GM12878 (cell line): ENCODE data around the gene SMIM43. TPM values are rescaled to one million over a fixed set of nuclear protein-coding genes. Genes with fewer than 3 reads are reported as not detected.

ENCODE experiments used
- ATAC-seq: fragments of 200-7000 bp; cut with Tn5 transposase; 3 replicates; pipeline ENCODE4 v1.9.1; 2020; ENCODE audit warnings: mild to moderate bottlenecking, moderate library complexity
- BruUV-seq: library from RNA; stranded (reverse); fragments of 400-500 nt; replicated peaks from 2 replicates; lab custom pipeline; 2021; lab: Mats Ljungman, UMichigan
- CTCF ChIA-PET: fragments of 300-600 bp; sonication (Branson Sonifier 250); formaldehyde crosslinking; extraction: SDS; loops from one replicate; lab custom pipeline; 2021; ENCODE audit warnings: inconsistent platforms; lab: Yijun Ruan, JAX
- POLR2A ChIA-PET: fragments of 350-600 bp; formaldehyde crosslinking; extraction: SDS; loops from one replicate; lab custom pipeline; 2021; ENCODE audit warnings: inconsistent platforms; lab: Charles Lee
- RAD21 ChIA-PET: fragments of 300-600 bp; sonication (Branson Sonifier 250); formaldehyde crosslinking; loops from one replicate; lab custom pipeline; 2023; ENCODE audit warnings: antibody characterized with exemption; ENCODE audit not compliant: unreplicated experiment; lab: Charles Lee
- SMC1A ChIA-PET: fragments of 300-600 bp; sonication (Branson Sonifier 250); formaldehyde crosslinking; loops from one replicate; lab custom pipeline; 2023; ENCODE audit not compliant: unreplicated experiment, uncharacterized antibody; lab: Charles Lee
- DNase-seq: peaks from one replicate; pipeline ENCODE4 v3.0.0-alpha.2; 2011; ENCODE audit warnings: low read depth, low spot score
- FAIRE-seq: peaks from 3 replicates; lab custom pipeline; 2011; peaks lifted over from hg19 to GRCh38; lab: Jason Lieb, UNC
- H2AFZ ChIP-seq: 2 replicates; pipeline ENCODE4 v1.6.0; 2011; ENCODE audit warnings: low read depth, low read length, control low read depth; ENCODE audit not compliant: control insufficient read depth
- H3K27ac ChIP-seq: 2 replicates; pipeline ENCODE4 v1.5.1; 2011; ENCODE audit warnings: control low read depth; ENCODE audit not compliant: control insufficient read depth, insufficient read depth
- H3K27me3 ChIP-seq, 2 experiments: replicated peaks in 1 of 2; 2 replicates each; pipeline versions ENCODE4 v1.6.0 to v1.6.1; 2011; ENCODE audit warnings: low read length in 1 of 2; ENCODE audit not compliant: control insufficient read depth in 2 of 2, insufficient read depth in 2 of 2
- H3K36me3 ChIP-seq, 2 experiments: 2 replicates each; pipeline ENCODE4 v1.5.1; 2011; ENCODE audit warnings: low read length in 1 of 2; ENCODE audit not compliant: control insufficient read depth in 2 of 2, insufficient read depth in 2 of 2
- H3K4me1 ChIP-seq: 2 replicates; pipeline ENCODE4 v1.6.1; 2011; ENCODE audit warnings: mild to moderate bottlenecking, low read length, moderate library complexity, mixed read lengths; ENCODE audit not compliant: control insufficient read depth, insufficient read depth
- H3K4me2 ChIP-seq: 2 replicates; pipeline ENCODE4 v1.6.0; 2011; ENCODE audit warnings: control low read depth; ENCODE audit not compliant: control insufficient read depth, insufficient read depth
- H3K4me3 ChIP-seq: fragments of 200-600 bp; sonication (generic); 2 replicates; pipeline ENCODE4 v1.5.1; 2016
- H3K79me2 ChIP-seq: 2 replicates; pipeline ENCODE4 v1.6.0; 2011; ENCODE audit warnings: low read length; ENCODE audit not compliant: control insufficient read depth, insufficient read depth
- H3K9ac ChIP-seq: 2 replicates; pipeline ENCODE4 v1.8.0; 2011; ENCODE audit warnings: low read length, control low read depth, mixed read lengths; ENCODE audit not compliant: control insufficient read depth, insufficient read depth
- H3K9me3 ChIP-seq: replicated peaks from 3 replicates; pipeline ENCODE4 v1.5.1; 2011; ENCODE audit warnings: mild to moderate bottlenecking, low read length; ENCODE audit not compliant: control insufficient read depth, insufficient read depth
- H4K20me1 ChIP-seq: 2 replicates; pipeline ENCODE4 v1.6.0; 2011; ENCODE audit not compliant: control insufficient read depth, insufficient read depth
- CBFB ChIP-seq: IDR thresholded peaks from 2 replicates; pipeline ENCODE4 v1.6.1; 2016; ENCODE audit warnings: antibody characterized with exemption, low read depth
- EGR1 ChIP-seq, 2 experiments: IDR thresholded peaks; 1 replicate in 1 of 2; 2 replicates in 1 of 2; pipeline ENCODE4 v1.6.1; 2011 to 2012; ENCODE audit warnings: low read depth in 2 of 2, low read length in 2 of 2, borderline replicate concordance in 1 of 2, mild to moderate bottlenecking in 1 of 2, moderate library complexity in 1 of 2
- GATAD2B ChIP-seq: fragments of 450-650 bp; conservative IDR thresholded peaks from 2 replicates; pipeline ENCODE4 v1.6.1; 2017; ENCODE audit warnings: low read depth, mild to moderate bottlenecking, moderate library complexity
- HDGF ChIP-seq: fragments of 450-650 bp; IDR thresholded peaks from 2 replicates; pipeline ENCODE4 v1.6.1; 2016; ENCODE audit warnings: antibody characterized with exemption
- IRF4 ChIP-seq: IDR thresholded peaks from 2 replicates; pipeline ENCODE4 v1.6.1; 2011; ENCODE audit warnings: low read depth, low read length
- JUNB ChIP-seq: IDR thresholded peaks from 2 replicates; pipeline ENCODE4 v1.6.1; 2016; ENCODE audit warnings: antibody characterized with exemption, mild to moderate bottlenecking
- MYB ChIP-seq: fragments of 150-350 bp; IDR thresholded peaks from 2 replicates; pipeline ENCODE4 v1.6.1; 2014; ENCODE audit warnings: mild to moderate bottlenecking, low read depth, low read length, borderline replicate concordance
- PAX5 ChIP-seq: IDR thresholded peaks from 2 replicates; pipeline ENCODE4 v1.6.1; 2011; ENCODE audit warnings: low read depth, low read length, borderline replicate concordance
- PML ChIP-seq: IDR thresholded peaks from 2 replicates; pipeline ENCODE4 v1.6.1; 2012; ENCODE audit warnings: low read length, inconsistent platforms
- POLR2AphosphoS5 ChIP-seq: IDR thresholded peaks from 2 replicates; pipeline ENCODE4 v1.6.1; 2011; ENCODE audit warnings: mild to moderate bottlenecking, low read length, inconsistent platforms
- RAD21 ChIP-seq: IDR thresholded peaks from 2 replicates; pipeline ENCODE4 v1.6.1; 2011; ENCODE audit warnings: mild to moderate bottlenecking, low read depth, low read length, moderate library complexity; ENCODE audit not compliant: insufficient read depth
- RFX5 ChIP-seq: IDR thresholded peaks from 2 replicates; pipeline ENCODE4 v1.6.1; 2011; ENCODE audit warnings: low read depth, low read length, improper control_type of control experiment
- RUNX3 ChIP-seq: IDR thresholded peaks from 2 replicates; pipeline ENCODE4 v1.6.1; 2012; ENCODE audit warnings: low read length, inconsistent platforms
- SMARCA5 ChIP-seq: fragments of 450-650 bp; IDR thresholded peaks from 2 replicates; pipeline ENCODE4 v1.6.1; 2017; ENCODE audit warnings: mild to moderate bottlenecking
- SMC3 ChIP-seq: IDR thresholded peaks from 2 replicates; pipeline ENCODE4 v1.6.1; 2011; ENCODE audit warnings: low read length, improper control_type of control experiment, borderline replicate concordance
- WRNIP1 ChIP-seq: IDR thresholded peaks from 2 replicates; pipeline ENCODE4 v1.6.1; 2011; ENCODE audit warnings: low read depth, low read length, improper control_type of control experiment, borderline replicate concordance
- YY1 ChIP-seq: IDR thresholded peaks from 2 replicates; pipeline ENCODE4 v1.6.1; 2011; ENCODE audit warnings: low read depth, mild to moderate bottlenecking, low read length
- WGBS: methylation state at CpG from one replicate; pipeline ENCODE4 v1.1.6; 2016; ENCODE audit warnings: low lambda C conversion rate; ENCODE audit not compliant: insufficient replicate concordance, insufficient coverage; ENCODE audit errors: missing lambda C conversion rate; 5-methylcytosine and 5-hydroxymethylcytosine counted together
- in situ Hi-C: fragments of 300-500 bp; cut with MboI; formaldehyde crosslinking; loops from 9 replicates; pipeline ENCODE4 v1.14.3; 2018; ENCODE audit warnings: mixed read lengths
- intact Hi-C: fragments of 100-400 bp; cut with micrococcal nuclease; formaldehyde crosslinking; loops from one replicate; pipeline ENCODE4 v1.14.2; 2022; ENCODE audit not compliant: unreplicated experiment
- polyA plus RNA-seq, 11 experiments: library from polyadenylated mRNA; depleted of rRNA in 4 of 11; unstranded in 6 of 11; stranded (reverse) in 5 of 11; fragments of >200 nt; fragmentation: Nextera tagmentation in 4 of 11; fragmentation: Illumina TruSeq in 1 of 11; extraction: Ambion mirVana in 4 of 11; extraction: Trizol in 1 of 11; gene quantifications; 1 replicate in 1 of 11; 2 replicates in 10 of 11; pipeline versions ENCODE4 v1.2.1 to v1.2.3, GENCODE V29; 2011 to 2016; ENCODE audit warnings: inconsistent platforms in 2 of 11, missing spikeins in 2 of 11, low read depth in 1 of 11
- total RNA-seq, 4 experiments: library from RNA; depleted of rRNA in 3 of 4; stranded (reverse); fragments of >200 nt in 3 of 4; fragmentation: Illumina TruSeq in 1 of 4; extraction: Trizol in 1 of 4; gene quantifications; 2 replicates each; pipeline versions ENCODE4 v1.2.1 to v1.2.3, GENCODE V29; 2013 to 2021
- TF ChIP-seq, protein P1 (sequence below): IDR thresholded peaks from 2 replicates; pipeline ENCODE4 v1.6.1; 2011; ENCODE audit warnings: low read depth, mild to moderate bottlenecking, low read length, moderate library complexity, borderline replicate concordance; ENCODE audit errors: extremely low read depth

The SMIM43 gene
- total and polyA plus RNA-seq, 10 of the 15 experiments (the other 5 are each of a cell fraction or from before 2014, with no cell fraction given): 0.12 TPM; not detected in 9

DNA sequence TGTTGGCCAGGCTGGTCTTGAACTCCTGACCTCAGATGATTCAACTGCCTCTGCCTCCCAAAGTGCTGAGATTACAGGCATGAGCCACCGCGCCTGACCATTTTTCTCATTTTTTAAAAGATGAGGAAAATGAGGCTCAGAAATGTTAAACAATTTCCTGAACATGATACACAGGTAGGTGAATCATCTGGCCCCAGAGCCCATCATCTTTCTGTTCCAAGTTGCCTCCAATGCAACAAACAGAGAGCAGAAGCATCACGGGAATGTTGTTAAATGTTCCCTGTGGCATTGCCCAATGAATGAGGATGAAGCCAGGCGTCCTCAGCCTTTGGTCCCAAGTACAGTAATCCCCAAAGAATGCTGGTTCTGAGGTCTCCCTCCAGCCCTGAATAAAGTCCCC is 36.9 kb downstream of the SMIM43 start:
- H3K36me3 ChIP-seq: no peaks in the 10 kb centered on the region
- ChIA-PET RAD21 (interaction anchor here (0.9 to 1.4 kb wide), 3 partner anchors 9 to 265 kb away, joined by 3 to 4 read pairs (median 3); no protein-coding TSS in a partner anchor), CTCF (interaction anchor here (1.1 to 1.9 kb wide), 5 partner anchors 19 to 266 kb away, joined by 3 to 6 read pairs (median 4); no protein-coding TSS in a partner anchor), SMC1A (interaction anchor here (0.8 to 1.4 kb wide), 5 partner anchors 39 to 97 kb away, joined by 3 to 4 read pairs (median 3); no protein-coding TSS in a partner anchor), POLR2A (no interaction called here)
- no peak overlapping the region for H2AFZ ChIP-seq
- H3K4me2 ChIP-seq: no peak overlapping the region
- H3K4me1 ChIP-seq: peaks cover 11% of the 10 kb centered on the region
- no peak overlapping the region for H3K9ac ChIP-seq
- no peaks in the 10 kb centered on the region; a peak in 2 of 4 replicates for H3K27me3 ChIP-seq
- no peak overlapping the region for H3K27ac ChIP-seq
- H3K79me2 ChIP-seq: no peaks in the 10 kb centered on the region
- ATAC-seq (no peak), FAIRE-seq (no peak), DNase-seq (no peak)
- intact Hi-C loops (loop anchor here (5.0 kb wide), 1 partner anchor 356 kb away; no protein-coding TSS in a partner anchor), in situ Hi-C loops (loop anchor here (5.0 kb wide), 1 partner anchor 246 kb away; no protein-coding TSS in a partner anchor)
- no peaks in the 10 kb centered on the region for H4K20me1 ChIP-seq
- TF ChIP-seq RFX5 (no peak), PML (no peak), GATAD2B (no peak)
- H3K9me3 ChIP-seq: no peaks in the 10 kb centered on the region
- H3K4me3 ChIP-seq: no peak overlapping the region
- 68% methylated on average over 4 of the region's 4 CpGs for WGBS
- BruUV-seq: no TSS peak

GRCh38 chr4:121726642-121727268 is 38.2 kb downstream of the SMIM43 start:
- H3K9me3 ChIP-seq: no peaks in the 10 kb centered on the region
- H3K4me3 ChIP-seq: no peak overlapping the region
- POLR2A ChIA-PET: no interaction called here
- peak overlapping the region; percentile 64; the same call in 1 of the 2 replicates for H3K4me2 ChIP-seq
- H3K79me2 ChIP-seq: no peaks in the 10 kb centered on the region
- H3K27me3 ChIP-seq: no peaks in the 10 kb centered on the region; a peak in 1 of 4 replicates
- peak; percentile 47 for DNase-seq
- no peak overlapping the region for H3K9ac ChIP-seq
- no peaks in the 10 kb centered on the region for H3K36me3 ChIP-seq
- peak; percentile 97 for ATAC-seq
- in situ Hi-C loops (loop anchor here (5.0 kb wide), 1 partner anchor 244 kb away; no protein-coding TSS in a partner anchor), intact Hi-C loops (loop anchor here (1.0 to 5.0 kb wide), 4 partner anchors 30 to 354 kb away; partner anchors contain the start of gene ANXA5)
- CTCF ChIA-PET: interaction anchor here (0.7 to 2.3 kb wide), 4 partner anchors 10 to 776 kb away, joined by 3 to 8 read pairs (median 4); no protein-coding TSS in a partner anchor
- FAIRE-seq: peak; percentile 97
- RAD21 ChIA-PET: interaction anchor here (1.4 kb wide), 1 partner anchor 264 kb away, joined by 4 read pairs; no protein-coding TSS in a partner anchor
- H3K4me1 ChIP-seq: peaks cover 11% of the 10 kb centered on the region
- no peaks in the 10 kb centered on the region for H4K20me1 ChIP-seq
- peak overlapping the region; percentile 83 for H2AFZ ChIP-seq
- no peak overlapping the region for H3K27ac ChIP-seq
- SMC1A ChIA-PET: interaction anchor here (1.6 to 3.5 kb wide), 3 partner anchors 15 to 357 kb away, joined by 3 to 17 read pairs (median 4); no protein-coding TSS in a partner anchor
- 9% methylated on average over 3 of the region's 3 CpGs for WGBS
- BruUV-seq: no TSS peak
- TF ChIP-seq JUNB (peak; percentile 24; the same call in 1 of the 2 replicates), IRF4 (0 out of 2 replicates have a peak, but pooled peaks have one; percentile 8), PAX5 (no peak), MYB (no peak), HDGF (no peak), EGR1 (IDR thresholded peaks at IDR 0.05; ENCODE audit: borderline replicate concordance in 1 of 2, low read depth in 2 of 2, low read length in 2 of 2) (no peak), WRNIP1 (no peak), SMC3 (peak; percentile 78; the same call in 1 of the 2 replicates), YY1 (peak; percentile 75; the same call in 1 of the 2 replicates), RAD21 (peak; percentile 81), CBFB (peak; percentile 40; the same call in 1 of the 2 replicates), POLR2AphosphoS5 (no peak), RUNX3 (peak; percentile 84), SMARCA5 (0 out of 2 replicates have a peak, but pooled peaks have one; percentile 45)
- TF ChIP-seq, protein P1, sequence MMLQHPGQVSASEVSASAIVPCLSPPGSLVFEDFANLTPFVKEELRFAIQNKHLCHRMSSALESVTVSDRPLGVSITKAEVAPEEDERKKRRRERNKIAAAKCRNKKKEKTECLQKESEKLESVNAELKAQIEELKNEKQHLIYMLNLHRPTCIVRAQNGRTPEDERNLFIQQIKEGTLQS: no peak
